Measurements from ENCODE around the gene SNTB2.
A peak's percentile ranks its signal among the peaks of the same experiment; 100 is the strongest.

DNA sequence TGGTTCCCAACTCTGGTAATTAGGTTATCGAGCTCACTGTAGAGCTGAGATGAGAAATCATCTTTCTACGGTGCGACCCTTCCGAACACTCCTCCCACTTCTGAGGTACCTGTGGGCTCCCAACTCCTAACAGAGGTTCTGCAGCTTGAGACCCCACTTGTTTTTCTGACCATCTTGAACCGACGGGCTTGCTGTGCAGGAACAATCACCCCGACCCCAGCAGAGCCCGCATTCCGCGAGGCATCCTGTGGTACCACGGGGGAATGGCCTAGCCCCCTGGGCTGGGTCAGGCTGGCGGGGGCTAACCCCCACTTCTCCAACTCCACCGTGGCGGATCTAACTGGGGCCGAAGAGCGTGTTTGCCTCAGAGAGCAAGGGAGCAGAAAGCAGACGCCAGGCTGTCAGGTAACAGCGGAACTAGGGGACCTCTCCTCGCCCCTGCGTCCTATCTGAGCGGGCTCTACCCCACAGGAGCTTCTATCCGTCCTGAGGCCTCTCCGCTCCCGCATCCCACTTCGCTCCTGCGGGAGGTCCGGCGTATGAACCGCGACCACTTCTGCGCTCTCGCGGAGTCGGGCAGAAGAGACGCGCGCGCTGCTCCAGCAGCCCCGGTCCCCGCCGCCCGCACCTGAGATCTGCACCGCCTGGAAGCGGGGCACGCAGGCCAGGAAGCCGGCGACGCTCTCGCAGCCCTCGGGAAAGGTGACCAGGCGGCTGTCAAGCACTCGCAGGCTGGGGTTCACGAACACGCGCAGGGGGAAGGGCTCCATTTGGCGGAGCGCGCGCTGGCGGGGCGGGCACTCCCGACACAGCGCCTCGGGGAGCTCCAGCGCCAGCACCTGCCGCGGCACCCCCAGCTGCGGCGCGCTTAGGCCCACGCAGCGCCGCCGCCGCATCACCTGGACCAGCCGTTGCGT, 142.7 kb downstream of the SNTB2 start:
- TF ChIP-seq CTCF (IDR thresholded peaks at IDR 0.05) (no peak), EZH2 (IDR thresholded peaks at IDR 0.05) (peak; percentile 24), EZH2phosphoT487 (IDR thresholded peaks at IDR 0.05) (no peak)
